Measurements from ENCODE around the gene ARID3B. TPM values are rescaled to one million over a fixed set of nuclear protein-coding genes. Genes with fewer than 3 reads are reported as not detected.

ARID3B gene
- total RNA-seq, 1 donor = 3.6 TPM

DNA sequence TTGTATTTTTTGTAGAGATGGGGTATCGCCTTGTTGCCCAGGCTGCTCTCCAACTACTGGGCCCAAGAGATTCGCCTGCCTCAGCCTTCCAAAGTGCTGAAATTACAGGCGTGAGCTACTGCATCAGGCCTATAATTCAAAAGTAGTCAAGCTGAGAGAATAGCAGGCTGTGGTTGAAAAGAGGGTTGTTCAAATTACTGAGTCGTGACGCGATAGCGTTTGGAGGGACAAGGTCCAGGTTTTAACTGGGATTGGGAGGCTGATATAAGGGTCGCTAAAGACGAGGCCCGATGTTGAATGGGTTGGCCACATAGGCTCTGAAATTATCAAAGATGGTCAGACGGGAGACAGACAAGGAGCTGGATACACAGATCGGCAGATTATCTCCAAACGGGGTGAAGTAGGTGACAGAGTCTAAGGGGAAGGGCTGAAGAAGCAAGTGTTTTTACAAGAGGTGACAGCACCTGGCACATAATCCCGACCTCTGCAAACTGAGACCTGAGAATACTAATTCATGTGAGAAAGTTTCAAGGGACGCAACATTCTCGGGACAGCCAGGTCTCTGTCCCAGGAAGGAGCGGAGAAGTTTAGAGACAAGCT lies 759 bp upstream of the ARID3B start:
- Histone ChIP-seq H3K27me3 (ENCODE audit: insufficient read depth, low read length) (no peaks in the 10 kb centered on the region), H3K4me3 (ENCODE audit: insufficient read depth, low read length) (peak overlapping the region; percentile 81), H3K9me3 (ENCODE audit: low read depth, low read length) (no peaks in the 10 kb centered on the region), H3K4me1 (ENCODE audit: insufficient read depth, low read length) (peaks cover 23% of the 10 kb centered on the region), H4K20me1 (ENCODE audit: insufficient read depth, low read length) (peaks cover 30% of the 10 kb centered on the region), H3K4me2 (ENCODE audit: insufficient read depth, low read length) (peak overlapping the region; percentile 97), H3K27ac (ENCODE audit: low read depth, low read length) (peak overlapping the region; percentile 83), H3K79me2 (ENCODE audit: insufficient read depth, low read length) (peaks cover 10% of the 10 kb centered on the region), H2AFZ (ENCODE audit: low read length) (peak overlapping the region; percentile 86), H3K36me3 (ENCODE audit: insufficient read depth, low read length) (peaks cover 3% of the 10 kb centered on the region)
- TF ChIP-seq, protein P1, sequence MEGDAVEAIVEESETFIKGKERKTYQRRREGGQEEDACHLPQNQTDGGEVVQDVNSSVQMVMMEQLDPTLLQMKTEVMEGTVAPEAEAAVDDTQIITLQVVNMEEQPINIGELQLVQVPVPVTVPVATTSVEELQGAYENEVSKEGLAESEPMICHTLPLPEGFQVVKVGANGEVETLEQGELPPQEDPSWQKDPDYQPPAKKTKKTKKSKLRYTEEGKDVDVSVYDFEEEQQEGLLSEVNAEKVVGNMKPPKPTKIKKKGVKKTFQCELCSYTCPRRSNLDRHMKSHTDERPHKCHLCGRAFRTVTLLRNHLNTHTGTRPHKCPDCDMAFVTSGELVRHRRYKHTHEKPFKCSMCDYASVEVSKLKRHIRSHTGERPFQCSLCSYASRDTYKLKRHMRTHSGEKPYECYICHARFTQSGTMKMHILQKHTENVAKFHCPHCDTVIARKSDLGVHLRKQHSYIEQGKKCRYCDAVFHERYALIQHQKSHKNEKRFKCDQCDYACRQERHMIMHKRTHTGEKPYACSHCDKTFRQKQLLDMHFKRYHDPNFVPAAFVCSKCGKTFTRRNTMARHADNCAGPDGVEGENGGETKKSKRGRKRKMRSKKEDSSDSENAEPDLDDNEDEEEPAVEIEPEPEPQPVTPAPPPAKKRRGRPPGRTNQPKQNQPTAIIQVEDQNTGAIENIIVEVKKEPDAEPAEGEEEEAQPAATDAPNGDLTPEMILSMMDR (IDR thresholded peaks at IDR 0.05; ENCODE audit: extremely low read depth, low read depth, low read length) = no peak
- no peak for DNase-seq (ENCODE audit: insufficient read length, low spot score, missing footprints)

DNA sequence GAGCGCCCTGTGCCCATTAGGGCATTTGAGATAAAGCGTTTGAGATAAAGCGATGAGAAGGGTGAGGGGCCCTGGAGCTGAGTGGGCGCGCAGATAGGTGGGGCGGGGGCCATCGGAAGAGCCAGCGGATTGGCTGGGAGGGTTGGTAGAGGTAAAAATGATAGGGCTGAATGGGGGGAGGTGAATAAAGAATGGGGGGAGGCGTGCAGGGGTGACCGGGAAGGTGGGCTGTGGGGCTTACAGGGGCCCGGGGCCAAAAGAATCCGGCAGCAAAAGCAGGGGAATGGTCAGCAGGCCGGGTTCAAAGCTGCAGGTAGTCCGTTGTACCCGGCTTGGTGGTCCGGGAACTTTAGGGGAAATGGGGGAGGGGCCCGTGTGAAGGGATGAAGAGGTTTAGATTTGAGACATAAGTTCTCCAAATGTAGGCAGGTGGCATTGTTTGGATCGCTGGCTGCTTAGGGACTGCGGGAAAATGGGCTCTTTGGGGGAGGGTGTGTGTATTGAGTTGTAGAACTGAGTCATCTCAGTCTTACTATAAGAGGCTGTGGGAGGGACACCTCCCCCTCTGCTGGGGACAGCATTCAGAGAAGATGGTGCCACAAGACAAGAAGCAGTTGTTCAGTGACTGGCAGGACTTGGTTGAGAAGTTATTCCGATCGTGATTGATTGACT lies 610 bp downstream of the ARID3B start:
- peak; percentile 86 for DNase-seq (ENCODE audit: insufficient read length, low spot score, missing footprints)
- H3K4me3 ChIP-seq (ENCODE audit: insufficient read depth, low read length) = peak overlapping the region; percentile 92
- peaks cover 3% of the 10 kb centered on the region for H3K36me3 ChIP-seq (ENCODE audit: insufficient read depth, low read length)
- no peaks in the 10 kb centered on the region for H3K9me3 ChIP-seq (ENCODE audit: low read depth, low read length)
- peak overlapping the region; percentile 43 for H3K27ac ChIP-seq (ENCODE audit: low read depth, low read length)
- TF ChIP-seq, protein P1 (IDR thresholded peaks at IDR 0.05; ENCODE audit: extremely low read depth, low read depth, low read length) = no peak
- H3K4me1 ChIP-seq (ENCODE audit: insufficient read depth, low read length) = peaks cover 26% of the 10 kb centered on the region
- H3K4me2 ChIP-seq (ENCODE audit: insufficient read depth, low read length) = peak overlapping the region; percentile 90
- H4K20me1 ChIP-seq (ENCODE audit: insufficient read depth, low read length) = peaks cover 41% of the 10 kb centered on the region
- H3K79me2 ChIP-seq (ENCODE audit: insufficient read depth, low read length) = peaks cover 10% of the 10 kb centered on the region
- no peaks in the 10 kb centered on the region for H3K27me3 ChIP-seq (ENCODE audit: insufficient read depth, low read length)
- H2AFZ ChIP-seq (ENCODE audit: low read length) = peak overlapping the region; percentile 66

DNA sequence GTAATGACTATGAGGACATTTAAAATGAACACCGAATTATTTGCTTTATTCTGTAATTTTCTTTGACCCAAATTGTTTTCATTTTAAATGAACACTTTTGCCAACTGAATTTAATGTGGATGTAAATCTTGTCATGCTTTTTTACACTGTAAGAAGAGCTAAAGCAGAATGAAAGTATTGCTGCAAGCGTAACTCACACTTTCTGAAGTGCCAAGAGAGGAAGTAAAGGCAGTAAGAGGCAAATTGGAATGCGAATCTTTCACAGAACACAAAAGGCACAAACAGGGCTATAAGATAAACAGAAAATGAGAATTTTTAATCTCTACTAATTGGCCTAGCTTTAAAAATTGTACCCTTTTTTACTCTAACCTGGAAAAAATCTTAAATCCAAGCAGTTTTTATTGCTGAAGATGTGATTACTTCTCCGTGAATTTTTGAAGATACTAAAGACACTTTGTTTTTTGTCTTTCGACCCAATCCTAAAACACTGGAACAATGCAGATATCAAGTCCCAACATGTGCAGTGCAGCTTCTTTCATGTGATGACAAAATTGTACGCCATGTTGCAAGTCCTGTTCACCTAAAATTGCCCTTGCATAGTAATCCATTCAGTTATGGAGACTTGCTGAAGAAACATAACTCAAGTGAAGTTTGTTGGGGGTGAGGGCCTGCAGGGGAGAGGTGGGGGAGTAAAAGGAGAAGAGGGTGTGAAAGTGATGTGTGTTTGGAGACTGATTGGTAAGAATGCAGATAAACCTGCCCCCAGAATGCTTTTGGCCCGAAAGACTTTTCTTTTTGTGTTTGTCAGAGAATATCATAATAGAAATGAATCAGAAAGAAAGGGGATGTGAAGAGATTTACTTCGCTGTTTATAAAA lies 1.4 kb downstream of the ARID3B start:
- no peak overlapping the region for H2AFZ ChIP-seq (ENCODE audit: low read length)
- H3K27me3 ChIP-seq (ENCODE audit: insufficient read depth, low read length) = no peaks in the 10 kb centered on the region
- no peaks in the 10 kb centered on the region for H3K9me3 ChIP-seq (ENCODE audit: low read depth, low read length)
- H3K27ac ChIP-seq (ENCODE audit: low read depth, low read length) = no peak overlapping the region
- peak overlapping the region; percentile 92 for H3K4me3 ChIP-seq (ENCODE audit: insufficient read depth, low read length)
- peaks cover 28% of the 10 kb centered on the region for H3K4me1 ChIP-seq (ENCODE audit: insufficient read depth, low read length)
- peaks cover 45% of the 10 kb centered on the region for H4K20me1 ChIP-seq (ENCODE audit: insufficient read depth, low read length)
- H3K36me3 ChIP-seq (ENCODE audit: insufficient read depth, low read length) = peaks cover 3% of the 10 kb centered on the region
- TF ChIP-seq, protein P1 (IDR thresholded peaks at IDR 0.05; ENCODE audit: extremely low read depth, low read depth, low read length) = no peak
- peak overlapping the region; percentile 90 for H3K4me2 ChIP-seq (ENCODE audit: insufficient read depth, low read length)
- no peak for DNase-seq (ENCODE audit: insufficient read length, low spot score, missing footprints)
- H3K79me2 ChIP-seq (ENCODE audit: insufficient read depth, low read length) = peaks cover 11% of the 10 kb centered on the region
